GM21447 (cell line): ENCODE results near the gene PPY.
"Not testable (repeated sequence)": the region's sequence is repeated elsewhere in the genome, so short reads cannot be mapped to it uniquely, and the experiment has no call there.

Experiments used
- ATAC-seq: cut with Tn5 transposase; IDR thresholded peaks from one replicate; pipeline ENCODE4 v1.9.1; 2021; ENCODE audit not compliant: unreplicated experiment

Gene PPY

GRCh38 chr17:43935204-43935925, 6.9 kb downstream of the PPY start:
- no peak for ATAC-seq

GRCh38 chr17:43932923-43933322, 9.4 kb downstream of the PPY start:
- no peak for ATAC-seq

GRCh38 chr17:43932357-43932756, 9.9 kb downstream of the PPY start:
- ATAC-seq: no peak

- no peak for ATAC-seq
These were observed 11.2 kb downstream of the PPY start for GRCh38 chr17:43931062-43931571.

GRCh38 chr17:43928609-43929008, 13.7 kb downstream of the PPY start:
- ATAC-seq: no peak

GRCh38 chr17:43927929-43928328, 14.3 kb downstream of the PPY start:
- ATAC-seq: not testable (repeated sequence)

- no peak for ATAC-seq
These were observed 15.0 kb downstream of the PPY start for GRCh38 chr17:43927060-43927864.

GRCh38 chr17:43924558-43924957, 17.7 kb downstream of the PPY start:
- ATAC-seq: no peak

GRCh38 chr17:43920500-43921095, 21.7 kb downstream of the PPY start:
- no peak for ATAC-seq

GRCh38 chr17:43918026-43918389, 24.3 kb downstream of the PPY start:
- ATAC-seq: no peak

- ATAC-seq: no peak
These were observed 24.8 kb downstream of the PPY start for GRCh38 chr17:43917348-43918025.

- no peak for ATAC-seq
These were observed 25.3 kb downstream of the PPY start for GRCh38 chr17:43917016-43917347.

GRCh38 chr17:43916385-43916784, 25.9 kb downstream of the PPY start:
- no peak for ATAC-seq

- ATAC-seq: no peak
These were observed 26.7 kb downstream of the PPY start for GRCh38 chr17:43915559-43915958.

GRCh38 chr17:43914451-43914850, 27.8 kb downstream of the PPY start:
- no peak for ATAC-seq

GRCh38 chr17:43913584-43913983, 28.7 kb downstream of the PPY start:
- no peak for ATAC-seq

- no peak for ATAC-seq
These were observed 29.5 kb downstream of the PPY start for GRCh38 chr17:43912635-43913304.

GRCh38 chr17:43911904-43912303, 30.4 kb downstream of the PPY start:
- no peak for ATAC-seq

- ATAC-seq: no peak
These were observed 32.6 kb downstream of the PPY start for GRCh38 chr17:43909537-43910231.

GRCh38 chr17:43907998-43908721, 34.1 kb downstream of the PPY start:
- ATAC-seq: no peak
